ENCODE results near the gene STRN.

GRCh38 chr2:36878429-36878828, 87.9 kb downstream of the STRN start:
- TF ChIP-seq CTCF (IDR thresholded peaks at IDR 0.05) (no peak), POLR2A (IDR thresholded peaks at IDR 0.05) (no peak)

All from breast epithelium (tissue), 3 donors.